Brain microvascular endothelial cell (primary cell): Measurements from ENCODE around the gene CREB5.

Experiments
- DNase-seq: peaks from one replicate; pipeline ENCODE4 v3.0.0-alpha.2; 2020
- H3K27ac ChIP-seq: fragments of 250-450 bp; sonication (Bioruptor Pico); 2 replicates; pipeline ENCODE4 v1.5.1; 2020; ENCODE audit warnings: mild to moderate bottlenecking, moderate library complexity
- H3K27me3 ChIP-seq: fragments of 250-450 bp; sonication (Bioruptor Pico); replicated peaks from 2 replicates; pipeline ENCODE4 v1.5.1; 2020; ENCODE audit warnings: mild to moderate bottlenecking
- H3K36me3 ChIP-seq: fragments of 250-450 bp; sonication (Bioruptor Pico); replicated peaks from 2 replicates; pipeline ENCODE4 v1.5.1; 2020; ENCODE audit warnings: mild to moderate bottlenecking
- H3K4me3 ChIP-seq: 2 replicates; pipeline ENCODE4 v1.5.1; 2011; ENCODE audit warnings: low read depth, mild to moderate bottlenecking, control low read depth, low read length, moderate library complexity
- CTCF ChIP-seq: IDR thresholded peaks from 2 replicates; pipeline ENCODE4 v1.5.1; 2011; ENCODE audit warnings: low read depth, mild to moderate bottlenecking, moderate library complexity, low read length, control low read depth, inconsistent platforms; ENCODE audit errors: missing control alignments
- in situ Hi-C: cut with HindIII; loops from 2 replicates; pipeline ENCODE4 v1.10.0; 2017; ENCODE audit warnings: low sequenced_read_pairs, low pct_ligation_motif_present

The CREB5 gene

GRCh38 chr7:28389504-28390395 lies 22.6 kb upstream of the CREB5 start:
- no peaks in the 10 kb centered on the region for H3K36me3 ChIP-seq
- no peaks in the 10 kb centered on the region for H3K27me3 ChIP-seq
- DNase-seq, result peak; percentile 57
- no peak overlapping the region for H3K27ac ChIP-seq
- in situ Hi-C loops, result no loop called here
- peak overlapping the region; percentile 50 for H3K4me3 ChIP-seq
- peak; percentile 48 for TF ChIP-seq CTCF

DNA sequence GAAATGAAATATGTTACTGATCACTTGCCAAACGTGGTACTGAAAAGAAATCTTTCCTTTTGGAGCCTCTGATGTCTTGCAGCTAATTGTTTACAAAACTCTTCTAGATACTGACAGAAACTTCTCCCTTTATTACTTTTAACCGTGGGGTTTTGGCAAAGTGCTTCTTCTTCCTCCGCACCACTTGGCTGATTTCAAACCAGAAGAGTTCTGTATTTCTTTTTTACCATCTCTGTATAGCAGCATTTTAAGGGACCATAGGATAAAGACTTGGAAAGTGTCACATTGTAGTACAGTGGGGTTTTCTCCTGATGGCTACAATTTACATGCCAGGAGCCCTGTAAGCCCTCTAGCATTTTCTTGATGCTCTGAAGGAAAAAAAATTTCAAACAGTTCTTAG lies 21.9 kb upstream of the CREB5 start:
- H3K36me3 ChIP-seq, result no peaks in the 10 kb centered on the region
- no peak overlapping the region for H3K4me3 ChIP-seq
- TF ChIP-seq CTCF, result no peak
- DNase-seq, result no peak
- no peaks in the 10 kb centered on the region for H3K27me3 ChIP-seq
- in situ Hi-C loops, result no loop called here
- no peak overlapping the region for H3K27ac ChIP-seq

GRCh38 chr7:28392289-28392688 lies 20.0 kb upstream of the CREB5 start:
- H3K4me3 ChIP-seq, result no peak overlapping the region
- H3K27me3 ChIP-seq, result no peaks in the 10 kb centered on the region
- in situ Hi-C loops, result no loop called here
- DNase-seq, result no peak
- no peak for TF ChIP-seq CTCF
- no peaks in the 10 kb centered on the region for H3K36me3 ChIP-seq
- no peak overlapping the region for H3K27ac ChIP-seq

GRCh38 chr7:28395404-28395803 lies 16.9 kb upstream of the CREB5 start:
- Histone ChIP-seq H3K27me3 (no peaks in the 10 kb centered on the region), H3K27ac (no peak overlapping the region), H3K36me3 (no peaks in the 10 kb centered on the region), H3K4me3 (no peak overlapping the region)
- in situ Hi-C loops, result no loop called here
- TF ChIP-seq CTCF, result no peak
- DNase-seq, result no peak

DNA sequence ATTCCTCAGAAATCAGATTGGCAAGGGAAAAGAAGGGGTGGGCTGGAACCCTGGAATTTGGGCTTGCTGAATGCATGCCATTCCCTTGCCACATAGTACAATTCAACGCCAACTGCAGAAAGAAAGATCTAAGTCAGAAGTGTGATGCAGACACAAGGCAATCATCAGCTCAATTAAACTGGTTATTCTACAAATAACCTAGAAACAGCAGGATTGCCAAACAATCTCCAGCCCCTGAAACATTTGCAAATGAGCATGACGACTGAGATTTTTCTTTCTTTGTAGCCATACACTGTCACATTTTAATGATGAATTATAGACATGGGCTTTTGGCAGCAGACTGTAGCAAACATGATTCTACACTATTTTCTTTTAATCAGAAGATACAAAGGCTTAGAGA lies 16.5 kb upstream of the CREB5 start:
- no peaks in the 10 kb centered on the region for H3K36me3 ChIP-seq
- in situ Hi-C loops, result no loop called here
- H3K27ac ChIP-seq, result no peak overlapping the region

More for the DNA sequence above, 16.5 kb upstream of the CREB5 start:
- Histone ChIP-seq H3K27me3 (no peaks in the 10 kb centered on the region), H3K4me3 (no peak overlapping the region)
- DNase-seq, result no peak
- no peak for TF ChIP-seq CTCF
